HUES6 (cell line): ENCODE measurements around the gene B4GALNT3.

ENCODE experiments used
- H3K27ac ChIP-seq: 2 replicates; pipeline ENCODE4 v1.7.0; 2013; ENCODE audit warnings: low read depth, mild to moderate bottlenecking, low read length, inconsistent platforms
- H3K27me3 ChIP-seq: 2 replicates; pipeline ENCODE4 v1.6.1; 2013; ENCODE audit warnings: low read length; ENCODE audit not compliant: control insufficient read depth, insufficient read depth
- H3K36me3 ChIP-seq: 2 replicates; pipeline ENCODE4 v1.6.1; 2013; ENCODE audit warnings: low read length; ENCODE audit not compliant: control insufficient read depth, insufficient read depth
- H3K4me1 ChIP-seq: 2 replicates; pipeline ENCODE4 v1.6.1; 2013; ENCODE audit warnings: low read length; ENCODE audit not compliant: control insufficient read depth, insufficient read depth
- H3K4me3 ChIP-seq: 2 replicates; pipeline ENCODE4 v1.5.1; 2013; ENCODE audit warnings: low read depth, low read length
- H3K9ac ChIP-seq: one replicate; pipeline ENCODE4 v1.6.1; 2013; ENCODE audit warnings: mild to moderate bottlenecking, low read length
- H3K9me3 ChIP-seq: 2 replicates; pipeline ENCODE4 v1.6.1; 2013; ENCODE audit warnings: low read depth, low read length; ENCODE audit not compliant: control insufficient read depth, insufficient read depth

The B4GALNT3 gene

DNA sequence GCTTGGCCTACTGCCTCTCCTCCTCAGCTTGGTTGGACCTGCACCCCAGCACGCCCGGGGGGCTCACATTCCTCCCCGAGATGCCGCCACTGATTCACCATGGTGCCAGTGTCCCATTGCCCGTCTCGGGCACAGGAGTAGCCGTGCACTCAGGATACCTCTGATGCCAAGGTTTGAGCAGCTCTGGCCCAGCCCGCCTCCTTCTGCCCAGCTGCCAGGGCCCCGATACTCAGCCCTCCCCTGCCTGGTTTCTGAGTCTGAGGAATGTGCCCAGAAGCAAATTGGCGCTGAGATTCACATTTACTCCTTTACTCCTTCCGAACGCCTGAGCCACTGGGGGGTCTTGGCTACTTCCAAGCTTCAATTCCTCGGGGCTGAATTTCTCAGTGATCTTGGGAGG, 140.0 kb downstream of the B4GALNT3 start:
- no peaks in the 10 kb centered on the region for H3K27me3 ChIP-seq
- no peak overlapping the region for H3K9ac ChIP-seq
- H3K27ac ChIP-seq = no peak overlapping the region
- no peaks in the 10 kb centered on the region for H3K9me3 ChIP-seq
- H3K36me3 ChIP-seq = no peaks in the 10 kb centered on the region
- H3K4me3 ChIP-seq = no peak overlapping the region
- peaks cover 12% of the 10 kb centered on the region for H3K4me1 ChIP-seq

DNA sequence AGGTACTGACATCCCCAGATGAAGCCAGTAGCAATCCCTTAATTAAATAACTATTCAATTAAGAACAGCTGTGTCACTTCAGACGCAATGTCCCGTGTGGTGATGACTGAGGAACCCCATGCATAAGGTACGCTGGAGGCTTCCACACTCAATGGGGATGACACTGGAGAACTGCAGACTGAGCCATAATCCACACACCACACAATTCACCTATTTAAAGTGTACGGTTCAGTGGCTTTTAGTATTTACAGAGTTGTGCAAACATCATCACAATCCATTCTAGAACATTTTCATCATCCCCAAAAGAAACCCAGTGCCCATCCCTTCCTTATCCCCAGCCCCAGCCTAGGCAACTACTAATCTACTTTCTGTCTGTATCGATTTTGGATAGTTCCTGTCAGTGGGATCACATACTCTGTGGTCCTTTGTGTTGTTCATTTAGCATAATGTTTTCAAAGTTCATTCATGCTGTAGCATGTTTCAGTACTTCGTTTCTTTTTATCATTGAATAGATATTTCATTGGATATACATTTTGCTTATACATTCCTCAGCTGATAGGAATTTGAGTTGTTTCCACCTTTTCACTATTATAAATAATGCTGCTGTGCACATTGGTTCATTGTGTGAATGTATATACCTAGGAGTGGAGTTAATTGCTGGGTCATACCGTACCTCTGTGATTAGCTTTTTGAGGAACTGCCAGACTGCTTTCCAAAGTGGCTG, 142.4 kb downstream of the B4GALNT3 start:
- Histone ChIP-seq H3K9ac (no peak overlapping the region), H3K4me1 (peaks cover 12% of the 10 kb centered on the region), H3K27ac (no peak overlapping the region), H3K27me3 (no peaks in the 10 kb centered on the region), H3K4me3 (no peak overlapping the region), H3K9me3 (no peaks in the 10 kb centered on the region), H3K36me3 (no peaks in the 10 kb centered on the region)

DNA sequence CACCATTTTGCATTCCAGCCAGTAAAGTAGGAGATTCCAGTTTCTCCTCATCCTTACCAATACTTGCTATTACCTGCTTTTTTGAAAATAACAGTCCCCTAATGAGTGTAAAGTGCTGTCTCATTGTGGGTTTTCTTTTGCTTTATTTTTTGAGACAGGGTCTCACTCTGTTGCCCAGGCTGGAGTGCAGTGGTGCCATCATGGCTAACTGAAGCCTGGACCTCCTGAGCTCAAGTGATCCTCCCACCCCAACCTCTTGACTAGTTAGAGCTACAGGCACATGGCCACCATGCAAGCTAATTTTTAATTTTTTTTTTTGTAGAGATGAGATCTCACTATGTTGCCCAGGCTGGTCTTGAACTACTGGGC, 142.9 kb downstream of the B4GALNT3 start:
- peaks cover 12% of the 10 kb centered on the region for H3K4me1 ChIP-seq

DNA sequence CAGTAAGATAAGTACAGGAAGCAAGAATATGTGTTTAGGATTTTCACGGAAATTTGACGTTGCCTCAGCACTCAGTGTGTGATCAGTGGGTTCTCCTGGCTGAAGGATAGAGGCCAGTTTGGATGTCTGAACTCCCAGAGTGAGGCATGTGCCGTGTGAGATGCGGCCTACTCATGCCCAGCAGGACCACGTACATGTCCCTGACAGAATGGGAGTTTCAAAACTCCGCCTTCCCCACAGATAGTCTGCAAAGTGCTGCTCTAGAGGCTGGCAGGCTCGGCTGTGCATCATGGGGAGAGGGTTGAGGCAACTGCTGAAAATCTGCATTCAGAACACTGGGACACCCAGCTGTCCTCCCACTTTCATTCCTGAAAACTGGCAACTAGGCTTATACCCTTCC, 145.2 kb downstream of the B4GALNT3 start:
- Histone ChIP-seq H3K27me3 (no peaks in the 10 kb centered on the region), H3K9me3 (no peaks in the 10 kb centered on the region), H3K9ac (no peak overlapping the region), H3K4me3 (no peak overlapping the region), H3K36me3 (no peaks in the 10 kb centered on the region), H3K27ac (no peak overlapping the region), H3K4me1 (peaks cover 2% of the 10 kb centered on the region; the same call in 1 of the 2 replicates)

More for the DNA sequence above, 142.9 kb downstream of the B4GALNT3 start:
- H3K27me3 ChIP-seq = no peaks in the 10 kb centered on the region
- no peaks in the 10 kb centered on the region for H3K36me3 ChIP-seq
- H3K9me3 ChIP-seq = no peaks in the 10 kb centered on the region
- H3K9ac ChIP-seq = no peak overlapping the region
- no peak overlapping the region for H3K4me3 ChIP-seq
- H3K27ac ChIP-seq = no peak overlapping the region

DNA sequence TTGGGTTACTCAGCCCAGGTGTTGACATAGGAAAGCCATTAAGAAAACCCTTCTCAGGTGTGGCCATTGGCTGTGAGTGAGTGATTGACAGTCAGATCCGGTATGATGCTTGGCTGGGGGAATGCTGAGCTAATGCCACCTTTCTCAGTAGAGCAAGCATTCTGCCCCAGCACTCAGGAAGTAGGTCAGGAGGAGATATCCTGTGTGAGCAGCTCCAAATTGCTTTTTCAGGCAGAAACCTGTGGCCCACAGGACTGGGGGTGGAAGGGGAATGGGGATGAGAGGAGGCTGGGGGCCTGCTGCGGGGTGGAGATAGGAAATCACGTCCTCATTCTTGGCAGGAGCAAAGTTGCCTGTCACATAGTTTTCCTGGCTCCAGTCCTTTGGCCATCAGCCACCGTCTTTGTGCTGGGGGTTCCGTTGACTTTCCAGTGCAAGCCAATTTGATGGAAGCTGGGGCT, 147.8 kb downstream of the B4GALNT3 start:
- Histone ChIP-seq H3K27me3 (no peaks in the 10 kb centered on the region), H3K9me3 (no peaks in the 10 kb centered on the region), H3K9ac (no peak overlapping the region), H3K27ac (no peak overlapping the region), H3K4me3 (no peak overlapping the region), H3K36me3 (no peaks in the 10 kb centered on the region), H3K4me1 (no peaks in the 10 kb centered on the region; the same call in 1 of the 2 replicates)

DNA sequence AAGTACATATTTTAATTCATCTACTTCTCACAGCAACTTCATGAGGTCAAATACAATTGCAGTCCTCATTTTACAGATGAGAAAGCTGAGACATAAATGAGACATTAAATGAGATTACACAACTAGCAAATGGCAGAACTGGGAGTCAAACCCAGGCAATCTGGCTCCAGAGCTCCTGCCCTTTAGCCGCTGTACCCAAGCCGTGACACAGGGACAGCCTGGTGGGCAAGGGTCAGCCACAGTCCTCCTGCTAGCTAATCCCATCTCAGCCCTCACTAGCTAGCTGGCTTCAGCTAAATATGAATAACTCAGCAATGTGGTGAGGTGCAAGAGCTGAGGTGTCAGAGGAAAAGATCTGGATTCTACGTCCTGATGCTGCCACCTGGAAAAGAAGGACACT, 148.7 kb downstream of the B4GALNT3 start:
- Histone ChIP-seq H3K4me1 (no peaks in the 10 kb centered on the region; the same call in 1 of the 2 replicates), H3K27ac (no peak overlapping the region), H3K9ac (no peak overlapping the region), H3K9me3 (no peaks in the 10 kb centered on the region), H3K4me3 (no peak overlapping the region), H3K27me3 (no peaks in the 10 kb centered on the region), H3K36me3 (no peaks in the 10 kb centered on the region)

DNA sequence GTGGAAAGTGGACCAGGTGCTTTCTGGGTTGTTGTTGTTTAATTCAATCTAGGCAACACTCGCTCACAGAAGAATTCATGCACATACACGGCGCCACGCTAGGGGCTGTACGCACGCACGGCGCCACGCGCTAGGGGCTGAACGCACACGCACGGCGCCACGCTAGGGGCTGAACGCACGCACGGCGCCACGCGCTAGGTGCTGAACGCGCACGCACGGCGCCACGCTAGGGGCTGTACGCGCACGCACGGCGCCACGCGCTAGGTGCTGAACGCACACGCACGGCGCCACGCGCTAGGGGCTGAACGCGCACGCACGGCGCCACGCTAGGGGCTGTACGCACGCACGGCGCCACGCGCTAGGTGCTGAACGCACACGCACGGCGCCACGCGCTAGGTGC, 149.2 kb downstream of the B4GALNT3 start:
- H3K36me3 ChIP-seq = no peaks in the 10 kb centered on the region
- H3K9ac ChIP-seq = no peak overlapping the region
- H3K9me3 ChIP-seq = no peaks in the 10 kb centered on the region
- H3K4me3 ChIP-seq = no peak overlapping the region
- no peaks in the 10 kb centered on the region; the same call in 1 of the 2 replicates for H3K4me1 ChIP-seq
- H3K27me3 ChIP-seq = no peaks in the 10 kb centered on the region
- H3K27ac ChIP-seq = no peak overlapping the region

DNA sequence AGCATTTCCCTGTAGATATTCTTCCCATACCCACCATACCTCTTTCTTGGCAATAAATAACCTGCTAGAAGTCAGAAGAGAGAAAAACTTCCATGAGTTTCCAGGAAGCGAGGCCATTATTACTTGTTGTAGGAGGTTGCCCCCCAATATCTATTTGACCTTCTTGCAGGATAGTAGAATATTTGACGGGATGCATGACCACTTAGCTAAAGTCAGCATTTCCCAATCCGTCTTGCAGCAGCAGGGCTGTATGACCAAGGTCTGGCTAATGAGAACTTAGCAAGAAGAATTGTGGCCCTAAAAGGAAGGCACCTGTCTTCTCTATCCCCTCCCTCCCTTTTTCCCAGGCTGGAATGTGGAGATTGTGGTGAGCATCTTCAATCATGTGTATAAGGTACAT, 152.0 kb downstream of the B4GALNT3 start:
- peaks cover 5% of the 10 kb centered on the region; the same call in 1 of the 2 replicates for H3K4me1 ChIP-seq
- no peak overlapping the region for H3K4me3 ChIP-seq
- H3K27me3 ChIP-seq = no peaks in the 10 kb centered on the region
- H3K9ac ChIP-seq = no peak overlapping the region
- H3K9me3 ChIP-seq = no peaks in the 10 kb centered on the region
- H3K27ac ChIP-seq = no peak overlapping the region
- H3K36me3 ChIP-seq = no peaks in the 10 kb centered on the region

DNA sequence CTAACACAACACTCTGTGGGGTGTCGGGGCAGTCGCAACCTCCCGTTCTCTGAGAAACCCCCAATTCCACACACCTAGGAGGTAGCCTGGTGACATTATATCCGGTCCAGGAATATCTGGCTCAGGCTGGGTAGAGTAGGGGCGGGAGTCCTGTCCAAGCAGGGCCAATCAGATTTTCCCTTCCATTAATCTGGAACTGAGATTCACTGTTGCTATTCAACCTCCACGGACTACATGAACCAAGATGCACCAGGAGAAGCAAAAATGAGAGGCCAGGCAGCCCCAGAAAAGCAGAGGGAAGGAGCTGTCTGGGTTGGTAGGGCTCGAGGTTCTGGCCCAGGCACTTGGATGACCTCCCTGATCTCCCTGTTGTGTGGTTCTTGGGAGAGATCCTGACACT, 152.6 kb downstream of the B4GALNT3 start:
- no peaks in the 10 kb centered on the region for H3K36me3 ChIP-seq
- H3K9ac ChIP-seq = no peak overlapping the region
- H3K27ac ChIP-seq = no peak overlapping the region
- H3K4me1 ChIP-seq = peaks cover 6% of the 10 kb centered on the region; the same call in 1 of the 2 replicates
- no peaks in the 10 kb centered on the region for H3K27me3 ChIP-seq
- H3K4me3 ChIP-seq = no peak overlapping the region
- no peaks in the 10 kb centered on the region for H3K9me3 ChIP-seq

DNA sequence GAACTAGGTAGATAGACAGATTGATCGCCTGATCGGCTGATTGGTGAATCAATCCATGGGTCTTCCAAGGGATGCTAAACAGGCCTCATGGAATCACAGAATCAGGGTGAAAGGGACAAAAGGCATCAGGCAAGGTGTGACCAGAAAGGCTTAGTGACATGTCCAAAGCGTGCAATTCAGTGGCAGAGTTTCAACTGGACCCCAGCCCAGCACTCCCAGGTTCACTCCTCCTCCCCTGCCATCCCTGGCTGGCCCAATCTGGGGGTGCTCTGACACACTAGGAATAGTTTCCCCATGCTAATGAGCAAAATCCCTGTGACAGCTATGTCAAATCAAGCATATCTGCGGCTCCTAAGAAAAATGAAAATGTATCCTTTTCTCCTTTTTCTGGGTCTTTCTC, 153.1 kb downstream of the B4GALNT3 start:
- Histone ChIP-seq H3K9me3 (no peaks in the 10 kb centered on the region), H3K4me1 (peaks cover 8% of the 10 kb centered on the region; the same call in 1 of the 2 replicates), H3K4me3 (no peak overlapping the region), H3K27me3 (no peaks in the 10 kb centered on the region), H3K27ac (no peak overlapping the region), H3K36me3 (no peaks in the 10 kb centered on the region), H3K9ac (no peak overlapping the region)
